ENCODE data around the gene SRGAP3.

DNA sequence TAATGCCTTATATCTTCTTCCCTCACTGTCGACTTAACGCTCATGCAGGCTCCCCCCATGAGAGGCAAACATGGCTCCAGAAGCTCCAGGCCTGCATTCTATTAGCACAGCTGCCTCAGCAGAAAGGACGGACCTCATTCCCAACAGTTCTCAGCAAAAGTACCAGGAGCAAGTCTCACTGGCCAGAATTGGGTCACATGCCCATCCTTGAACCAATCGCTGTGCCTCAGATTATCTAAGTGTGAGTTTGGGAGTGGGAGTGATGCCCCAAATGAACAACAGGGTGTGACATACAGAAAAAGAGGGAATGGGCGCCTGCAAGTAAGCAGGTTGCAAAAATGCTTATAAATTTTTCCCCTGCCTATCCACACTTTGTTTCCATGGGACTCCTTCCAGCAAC is 281.9 kb downstream of the SRGAP3 start:
- TF ChIP-seq, protein P1, sequence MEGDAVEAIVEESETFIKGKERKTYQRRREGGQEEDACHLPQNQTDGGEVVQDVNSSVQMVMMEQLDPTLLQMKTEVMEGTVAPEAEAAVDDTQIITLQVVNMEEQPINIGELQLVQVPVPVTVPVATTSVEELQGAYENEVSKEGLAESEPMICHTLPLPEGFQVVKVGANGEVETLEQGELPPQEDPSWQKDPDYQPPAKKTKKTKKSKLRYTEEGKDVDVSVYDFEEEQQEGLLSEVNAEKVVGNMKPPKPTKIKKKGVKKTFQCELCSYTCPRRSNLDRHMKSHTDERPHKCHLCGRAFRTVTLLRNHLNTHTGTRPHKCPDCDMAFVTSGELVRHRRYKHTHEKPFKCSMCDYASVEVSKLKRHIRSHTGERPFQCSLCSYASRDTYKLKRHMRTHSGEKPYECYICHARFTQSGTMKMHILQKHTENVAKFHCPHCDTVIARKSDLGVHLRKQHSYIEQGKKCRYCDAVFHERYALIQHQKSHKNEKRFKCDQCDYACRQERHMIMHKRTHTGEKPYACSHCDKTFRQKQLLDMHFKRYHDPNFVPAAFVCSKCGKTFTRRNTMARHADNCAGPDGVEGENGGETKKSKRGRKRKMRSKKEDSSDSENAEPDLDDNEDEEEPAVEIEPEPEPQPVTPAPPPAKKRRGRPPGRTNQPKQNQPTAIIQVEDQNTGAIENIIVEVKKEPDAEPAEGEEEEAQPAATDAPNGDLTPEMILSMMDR (IDR thresholded peaks at IDR 0.05) = no peak
- no peak for TF ChIP-seq POLR2A (IDR thresholded peaks at IDR 0.05)
